GM18909 (cell line): Measurements from ENCODE around the gene DLG3.
"Not testable (repeated sequence)": the region's sequence is repeated elsewhere in the genome, so short reads cannot be mapped to it uniquely, and the experiment has no call there.

Experiments
- ATAC-seq: cut with Tn5 transposase; IDR thresholded peaks from one replicate; pipeline ENCODE4 v1.9.1; 2021; ENCODE audit warnings: mild to moderate bottlenecking; ENCODE audit not compliant: unreplicated experiment, poor library complexity

DLG3 gene

GRCh38 chrX:70508296-70508911 is 63.8 kb downstream of the DLG3 start:
- peak; percentile 63 for ATAC-seq

- ATAC-seq, result no peak
These were observed 64.4 kb downstream of the DLG3 start for GRCh38 chrX:70509078-70509477.

- ATAC-seq, result not testable (repeated sequence)
These were observed 70.6 kb downstream of the DLG3 start for GRCh38 chrX:70515270-70515669.

- ATAC-seq, result not testable (repeated sequence)
These were observed 71.1 kb downstream of the DLG3 start for GRCh38 chrX:70515692-70516091.

- no peak for ATAC-seq
These were observed 81.1 kb downstream of the DLG3 start for GRCh38 chrX:70525733-70526132.

- ATAC-seq, result no peak
These were observed 82.4 kb downstream of the DLG3 start for GRCh38 chrX:70527053-70527452.

- no peak for ATAC-seq
These were observed 83.1 kb downstream of the DLG3 start for GRCh38 chrX:70527610-70528345.

GRCh38 chrX:70535198-70535597 is 90.6 kb downstream of the DLG3 start:
- ATAC-seq, result no peak

- ATAC-seq, result no peak
These were observed 104.8 kb downstream of the DLG3 start for GRCh38 chrX:70549429-70549828.

GRCh38 chrX:70552130-70552704 is 107.6 kb downstream of the DLG3 start:
- no peak for ATAC-seq

GRCh38 chrX:70553516-70553915 is 108.9 kb downstream of the DLG3 start:
- ATAC-seq, result no peak

- no peak for ATAC-seq
These were observed 109.4 kb downstream of the DLG3 start for GRCh38 chrX:70554081-70554480.

- ATAC-seq, result no peak
These were observed 109.9 kb downstream of the DLG3 start for GRCh38 chrX:70554523-70554922.

- no peak for ATAC-seq
These were observed 110.3 kb downstream of the DLG3 start for GRCh38 chrX:70554948-70555347.
